Endothelial cell of umbilical vein (primary cell): ENCODE data around the gene PYCR2. TPM values are rescaled to one million over a fixed set of nuclear protein-coding genes. Genes with fewer than 3 reads are reported as not detected.

ENCODE experiments used
- BruUV-seq: library from RNA; stranded (reverse); fragments of 400-500 nt; replicated peaks from 2 replicates; lab custom pipeline; 2021; lab: Mats Ljungman, UMichigan
- CTCF ChIA-PET: fragments of 300-600, 350-600 bp; sonication (Branson Sonifier 250); formaldehyde crosslinking; loops from one replicate; lab custom pipeline; 2021; ENCODE audit warnings: antibody characterized with exemption, inconsistent platforms; lab: Charles Lee
- POLR2A ChIA-PET: fragments of 300-600, 350-600 bp; sonication (Branson Sonifier 250); formaldehyde crosslinking; loops from one replicate; lab custom pipeline; 2021; ENCODE audit warnings: antibody characterized with exemption, inconsistent platforms; lab: Charles Lee
- DNase-seq: peaks from one replicate; pipeline ENCODE4 v3.0.0-alpha.2; 2011; ENCODE audit warnings: low read depth, low spot score
- FAIRE-seq: peaks from 2 replicates; lab custom pipeline; 2011; peaks lifted over from hg19 to GRCh38; lab: Jason Lieb, UNC
- H2AFZ ChIP-seq: 2 replicates; pipeline ENCODE4 v1.6.0; 2012; ENCODE audit warnings: low read depth, low read length, control low read depth, inconsistent platforms
- H3K27ac ChIP-seq: 2 replicates; pipeline ENCODE4 v1.5.1; 2011; ENCODE audit warnings: low read depth, mild to moderate bottlenecking, control low read depth, low read length, moderate library complexity; ENCODE audit not compliant: insufficient read depth
- H3K27me3 ChIP-seq, 2 experiments: 2 replicates each; pipeline versions ENCODE4 v1.6.0 to v1.6.1; 2011; ENCODE audit warnings: low read length in 2 of 2, mixed read lengths in 1 of 2; ENCODE audit not compliant: control insufficient read depth in 2 of 2, insufficient read depth in 2 of 2
- H3K36me3 ChIP-seq, 2 experiments: 2 replicates in 1 of 2; 3 replicates in 1 of 2; pipeline ENCODE4 v1.5.1; 2011; ENCODE audit warnings: low read length in 2 of 2, mild to moderate bottlenecking in 1 of 2, moderate library complexity in 1 of 2; ENCODE audit not compliant: control insufficient read depth in 2 of 2, insufficient read depth in 2 of 2; ENCODE audit errors: extremely low read depth in 1 of 2
- H3K4me1 ChIP-seq: 3 replicates; pipeline ENCODE4 v1.5.1; 2011; ENCODE audit warnings: mild to moderate bottlenecking, low read length; ENCODE audit not compliant: control insufficient read depth, insufficient read depth; ENCODE audit errors: extremely low read depth
- H3K4me2 ChIP-seq: 2 replicates; pipeline ENCODE4 v1.6.1; 2011; ENCODE audit warnings: low read length, control low read depth, mixed read lengths; ENCODE audit not compliant: insufficient read depth
- H3K4me3 ChIP-seq, 3 experiments: fragments of 200-600 bp in 1 of 3; sonication (generic), shearing (Covaris generic) in 1 of 3; replicated peaks in 1 of 3; 2 replicates each; pipeline ENCODE4 v1.5.1; 2011 to 2016; ENCODE audit warnings: control low read depth in 3 of 3, low read length in 3 of 3, mild to moderate bottlenecking in 2 of 3, inconsistent platforms in 1 of 3, low read depth in 1 of 3, moderate library complexity in 1 of 3; ENCODE audit not compliant: insufficient read depth in 1 of 3
- H3K79me2 ChIP-seq: 2 replicates; pipeline ENCODE4 v1.6.0; 2012; ENCODE audit warnings: low read length, inconsistent platforms; ENCODE audit not compliant: control insufficient read depth, insufficient read depth
- H3K9ac ChIP-seq: replicated peaks from 2 replicates; pipeline ENCODE3; 2011; ENCODE audit warnings: low read length, control low read depth; ENCODE audit not compliant: insufficient read depth; ENCODE audit errors: extremely low read depth
- H3K9me1 ChIP-seq: replicated peaks from 3 replicates; pipeline ENCODE4 v1.6.0; 2011; ENCODE audit warnings: mild to moderate bottlenecking, low read length; ENCODE audit not compliant: control insufficient read depth, insufficient read depth; ENCODE audit errors: extremely low read depth
- H3K9me3 ChIP-seq: replicated peaks from 2 replicates; pipeline ENCODE4 v1.5.1; 2012; ENCODE audit warnings: low read length, inconsistent platforms; ENCODE audit not compliant: control insufficient read depth, insufficient read depth
- H4K20me1 ChIP-seq: replicated peaks from 2 replicates; pipeline ENCODE3; 2011; ENCODE audit warnings: mild to moderate bottlenecking, low read length; ENCODE audit not compliant: control insufficient read depth, insufficient read depth; ENCODE audit errors: extremely low read depth
- CTCF ChIP-seq, 2 donors: IDR thresholded peaks; 1 replicate in 1 of 2; 2 replicates in 1 of 2; pipeline ENCODE4 v1.5.1; 2011; ENCODE audit warnings: low read length in 2 of 2, mild to moderate bottlenecking in 2 of 2, moderate library complexity in 2 of 2, control low read depth in 1 of 2, inconsistent platforms in 1 of 2, low read depth in 1 of 2; ENCODE audit not compliant: insufficient read depth in 1 of 2; ENCODE audit errors: extremely low read depth in 1 of 2
- EZH2 ChIP-seq: IDR thresholded peaks from 2 replicates; pipeline ENCODE4 v1.6.1; 2012; ENCODE audit warnings: borderline replicate concordance, low read depth, mild to moderate bottlenecking, moderate library complexity, low read length, inconsistent platforms; ENCODE audit not compliant: severe bottlenecking
- FOS ChIP-seq: IDR thresholded peaks from 2 replicates; pipeline ENCODE4 v1.6.1; 2011; ENCODE audit warnings: mild to moderate bottlenecking, low read length, moderate library complexity, borderline replicate concordance; ENCODE audit not compliant: insufficient read depth
- GATA2 ChIP-seq: IDR thresholded peaks from 2 replicates; pipeline ENCODE4 v1.7.0; 2011; ENCODE audit warnings: low read depth, mild to moderate bottlenecking, moderate library complexity, mixed read lengths, low read length; ENCODE audit not compliant: insufficient read length, insufficient read depth
- JUN ChIP-seq: IDR thresholded peaks from 2 replicates; pipeline ENCODE4 v1.6.1; 2011; ENCODE audit warnings: borderline replicate concordance, low read depth; ENCODE audit not compliant: insufficient read length, insufficient read depth
- MAX ChIP-seq: IDR thresholded peaks from 2 replicates; pipeline ENCODE4 v1.6.1; 2011; ENCODE audit not compliant: insufficient read depth, insufficient read length
- MYC ChIP-seq: IDR thresholded peaks from one replicate; pipeline ENCODE4 v1.6.1; 2011; ENCODE audit warnings: mild to moderate bottlenecking, low read depth, low read length
- POLR2A ChIP-seq: IDR thresholded peaks from 2 replicates; pipeline ENCODE4 v1.6.1; 2012; ENCODE audit warnings: low read depth, mild to moderate bottlenecking, control low read depth, low read length
- POLR2AphosphoS5 ChIP-seq: IDR thresholded peaks from 2 replicates; pipeline ENCODE4 v1.6.1; 2012; ENCODE audit warnings: low read depth, mild to moderate bottlenecking, control low read depth, low read length, moderate library complexity; ENCODE audit not compliant: insufficient read depth
- dilution Hi-C: fragments of 300-500 bp; cut with MboI; formaldehyde crosslinking; loops from one replicate; pipeline ENCODE4 v1.15.0; 2019; ENCODE audit warnings: low sequenced_read_pairs; ENCODE audit not compliant: extremely low pct_ligation_motif_present
- intact Hi-C: fragments of 100-400 bp; cut with micrococcal nuclease; formaldehyde crosslinking; loops from one replicate; pipeline ENCODE4 v1.10.0; 2022
- polyA plus RNA-seq, 4 experiments: library from polyadenylated mRNA; depleted of rRNA in 3 of 4; stranded (reverse) in 3 of 4; unstranded in 1 of 4; fragments of >200 nt; gene quantifications; 2 replicates each; pipeline versions ENCODE4 v1.2.1 to v1.2.3, GENCODE V29; 2011 to 2012; ENCODE audit warnings: missing spikeins in 1 of 4
- total RNA-seq: library from RNA; stranded (reverse); gene quantifications from 2 replicates; pipeline ENCODE4 v1.2.3, GENCODE V29; 2021

PYCR2 gene
- total and polyA plus RNA-seq, 2 donors (not counting 3 experiments of a cell fraction or from before 2014, with no cell fraction given) = 64.6 to 65.1 TPM

DNA sequence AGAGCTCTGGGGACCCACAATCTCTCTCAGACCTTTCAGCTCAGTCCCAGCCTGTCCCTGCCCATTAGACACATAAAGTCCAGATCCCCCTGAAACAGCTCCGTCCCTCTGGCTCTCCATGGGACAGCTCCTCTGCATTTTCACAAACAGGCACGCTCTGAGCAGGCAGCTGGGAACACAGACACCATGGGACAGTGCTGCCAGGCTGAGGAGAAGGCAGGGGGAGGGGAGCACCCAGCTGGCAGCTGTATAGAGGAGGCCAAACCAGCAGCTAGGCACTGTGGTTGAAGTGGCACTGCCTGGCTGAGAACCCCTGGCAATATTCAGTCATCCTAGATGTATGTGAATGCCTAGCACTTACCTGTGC lies 43.8 kb downstream of the PYCR2 start:
- no peak for DNase-seq
- BruUV-seq = no TSS peak
- no peak overlapping the region for H3K9ac ChIP-seq
- H2AFZ ChIP-seq = no peak overlapping the region
- H3K4me1 ChIP-seq = peaks cover 14% of the 10 kb centered on the region
- POLR2A ChIA-PET = interaction anchor here (1.3 kb wide), 1 partner anchor 103 kb away, joined by 4 read pairs; the partner anchor contains the start of gene SRP9
- intact Hi-C loops (no loop called here), dilution Hi-C loops (no loop called here)
- H3K27ac ChIP-seq = no peak overlapping the region
- CTCF ChIA-PET = interaction anchor here (1.3 to 4.7 kb wide), 3 partner anchors 30 to 406 kb away, joined by 3 to 40 read pairs (median 7); partner anchors contain the start of gene EPHX1
- H3K4me2 ChIP-seq = no peak overlapping the region
- H3K9me3 ChIP-seq = no peaks in the 10 kb centered on the region
- TF ChIP-seq EZH2 = no peak
- no peak for TF ChIP-seq POLR2A
- TF ChIP-seq GATA2 = no peak
- TF ChIP-seq JUN = no peak
- TF ChIP-seq CTCF (IDR thresholded peaks at IDR 0.05; ENCODE audit: extremely low read depth in 1 of 2, insufficient read depth in 1 of 2, low read depth in 1 of 2, low read length in 2 of 2) = no peak
- TF ChIP-seq MYC = no peak
- TF ChIP-seq POLR2AphosphoS5 = no peak
- no peak for TF ChIP-seq MAX
- no peak for TF ChIP-seq FOS
- H3K9me1 ChIP-seq = no peaks in the 10 kb centered on the region
- H3K27me3 ChIP-seq = no peaks in the 10 kb centered on the region
- H3K79me2 ChIP-seq = no peaks in the 10 kb centered on the region
- peak; percentile 12 for FAIRE-seq
- H3K36me3 ChIP-seq = peaks cover 0 to 2% of the 10 kb centered on the region in 2 experiments
- H3K4me3 ChIP-seq = no peak overlapping the region
- no peaks in the 10 kb centered on the region for H4K20me1 ChIP-seq
